ENCODE data around the gene CALD1.

- TF ChIP-seq EZH2 (IDR thresholded peaks at IDR 0.05; ENCODE audit: low read length) (no peak), CTCF (optimal IDR thresholded peaks at IDR 0.05 in 1 of 3, IDR thresholded peaks at IDR 0.05 in 1 of 3, conservative IDR thresholded peaks at IDR 0.05 in 1 of 3; ENCODE audit: extremely low read depth in 1 of 3, insufficient read depth in 2 of 3, low read length in 3 of 3) (no peak)
Observed at GRCh38 chr7:134770676-134771075, 8.8 kb upstream of the CALD1 start.

Data from keratinocyte (primary cell).